Smooth muscle cell (in vitro differentiated cells): ENCODE data around the gene RPP14. TPM values are rescaled to one million over a fixed set of nuclear protein-coding genes. Genes with fewer than 3 reads are reported as not detected.

ENCODE experiments used
- DNase-seq: peaks from one replicate; lab custom pipeline; 2025; ENCODE audit not compliant: unreplicated experiment; lab: John Stamatoyannopoulos, UW
- H2AFZ ChIP-seq: fragments of 200-600 bp; sonication (generic); 2 replicates; pipeline ENCODE4 v1.6.0; 2016; ENCODE audit warnings: antibody characterized with exemption, low read depth, mild to moderate bottlenecking
- H3F3A ChIP-seq: fragments of 200-600 bp; sonication (generic); 2 replicates; pipeline ENCODE4 v1.6.0; 2017; ENCODE audit warnings: antibody characterized with exemption, low read depth
- H3K27ac ChIP-seq: fragments of 200-600 bp; sonication (generic); 2 replicates; pipeline ENCODE4 v1.5.1; 2016; ENCODE audit warnings: low read depth, mild to moderate bottlenecking
- H3K27me3 ChIP-seq: fragments of 200-600 bp; sonication (generic); 2 replicates; pipeline ENCODE4 v1.6.1; 2016; ENCODE audit warnings: low read depth, mild to moderate bottlenecking
- H3K36me3 ChIP-seq: fragments of 200-600 bp; sonication (generic); 2 replicates; pipeline ENCODE4 v1.5.1; 2016; ENCODE audit warnings: low read depth
- H3K4me1 ChIP-seq: fragments of 200-600 bp; sonication (generic); 2 replicates; pipeline ENCODE4 v1.5.1; 2016; ENCODE audit warnings: low read depth
- H3K4me2 ChIP-seq: fragments of 200-600 bp; sonication (generic); 2 replicates; pipeline ENCODE4 v1.6.0; 2016; ENCODE audit warnings: mild to moderate bottlenecking
- H3K4me3 ChIP-seq: fragments of 200-600 bp; sonication (generic); 2 replicates; pipeline ENCODE4 v1.5.1; 2016; ENCODE audit warnings: mild to moderate bottlenecking
- H3K79me2 ChIP-seq: fragments of 200-600 bp; sonication (generic); 2 replicates; pipeline ENCODE4 v1.6.0; 2016; ENCODE audit warnings: low read depth, mild to moderate bottlenecking
- H3K9ac ChIP-seq: fragments of 200-600 bp; sonication (generic); 2 replicates; pipeline ENCODE4 v1.6.0; 2016; ENCODE audit warnings: low read depth
- H3K9me3 ChIP-seq: fragments of 200-600 bp; sonication (generic); replicated peaks from 2 replicates; pipeline ENCODE4 v1.5.1; 2016; ENCODE audit warnings: low read depth
- H4K20me1 ChIP-seq: fragments of 200-600 bp; sonication (generic); 2 replicates; pipeline ENCODE4 v1.6.0; 2016; ENCODE audit warnings: low read depth
- WGBS: methylation state at CpG from one replicate; pipeline ENCODE4 v1.1.7; 2016; ENCODE audit warnings: low lambda C conversion rate; 5-methylcytosine and 5-hydroxymethylcytosine counted together
- polyA plus RNA-seq: library from polyadenylated mRNA; unstranded; fragments of >200 nt; fragmentation: Nextera tagmentation; extraction: Ambion mirVana; gene quantifications from 2 replicates; pipeline ENCODE4 v1.2.1, GENCODE V29; 2016
- total RNA-seq: library from RNA; depleted of rRNA; stranded (reverse); fragments of >200 nt; gene quantifications from 2 replicates; pipeline ENCODE4 v1.2.3, GENCODE V29; 2014
- TF ChIP-seq, protein P1 (sequence below): fragments of 200-600 bp; sonication (generic); IDR thresholded peaks from 2 replicates; pipeline ENCODE4 v1.5.1; 2017; ENCODE audit warnings: borderline replicate concordance, mild to moderate bottlenecking, antibody characterized with exemption; ENCODE audit not compliant: insufficient read depth, poor library complexity, severe bottlenecking

RPP14 gene
- total and polyA plus RNA-seq, 2 experiments from 2014 or later: 9.8 to 10.4 TPM

GRCh38 chr3:58325525-58325992 lies 19.5 kb downstream of the RPP14 start:
- no peak overlapping the region for H3K27ac ChIP-seq
- H2AFZ ChIP-seq: no peak overlapping the region
- 73% methylated on average over 2 of the region's 2 CpGs for WGBS
- H3K9ac ChIP-seq: no peak overlapping the region
- DNase-seq: no peak
- H3K4me1 ChIP-seq: peaks cover 6% of the 10 kb centered on the region
- peaks cover 7% of the 10 kb centered on the region for H4K20me1 ChIP-seq
- no peaks in the 10 kb centered on the region for H3K36me3 ChIP-seq
- TF ChIP-seq, protein P1, sequence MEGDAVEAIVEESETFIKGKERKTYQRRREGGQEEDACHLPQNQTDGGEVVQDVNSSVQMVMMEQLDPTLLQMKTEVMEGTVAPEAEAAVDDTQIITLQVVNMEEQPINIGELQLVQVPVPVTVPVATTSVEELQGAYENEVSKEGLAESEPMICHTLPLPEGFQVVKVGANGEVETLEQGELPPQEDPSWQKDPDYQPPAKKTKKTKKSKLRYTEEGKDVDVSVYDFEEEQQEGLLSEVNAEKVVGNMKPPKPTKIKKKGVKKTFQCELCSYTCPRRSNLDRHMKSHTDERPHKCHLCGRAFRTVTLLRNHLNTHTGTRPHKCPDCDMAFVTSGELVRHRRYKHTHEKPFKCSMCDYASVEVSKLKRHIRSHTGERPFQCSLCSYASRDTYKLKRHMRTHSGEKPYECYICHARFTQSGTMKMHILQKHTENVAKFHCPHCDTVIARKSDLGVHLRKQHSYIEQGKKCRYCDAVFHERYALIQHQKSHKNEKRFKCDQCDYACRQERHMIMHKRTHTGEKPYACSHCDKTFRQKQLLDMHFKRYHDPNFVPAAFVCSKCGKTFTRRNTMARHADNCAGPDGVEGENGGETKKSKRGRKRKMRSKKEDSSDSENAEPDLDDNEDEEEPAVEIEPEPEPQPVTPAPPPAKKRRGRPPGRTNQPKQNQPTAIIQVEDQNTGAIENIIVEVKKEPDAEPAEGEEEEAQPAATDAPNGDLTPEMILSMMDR: no peak
- H3K9me3 ChIP-seq: no peaks in the 10 kb centered on the region
- no peaks in the 10 kb centered on the region for H3F3A ChIP-seq
- H3K79me2 ChIP-seq: no peaks in the 10 kb centered on the region
- no peak overlapping the region for H3K4me3 ChIP-seq
- H3K4me2 ChIP-seq: peak overlapping the region; percentile 61
- no peaks in the 10 kb centered on the region for H3K27me3 ChIP-seq

- H3K4me2 ChIP-seq: no peak overlapping the region
- H4K20me1 ChIP-seq: peaks cover 1% of the 10 kb centered on the region
- WGBS: 93% methylated on average over 8 of the region's 8 CpGs
- no peak overlapping the region for H2AFZ ChIP-seq
- no peaks in the 10 kb centered on the region for H3F3A ChIP-seq
- no peak overlapping the region for H3K9ac ChIP-seq
- no peaks in the 10 kb centered on the region for H3K79me2 ChIP-seq
- no peaks in the 10 kb centered on the region for H3K9me3 ChIP-seq
- H3K36me3 ChIP-seq: no peaks in the 10 kb centered on the region
- no peak overlapping the region for H3K27ac ChIP-seq
- TF ChIP-seq, protein P1: no peak
- no peak for DNase-seq
- H3K4me3 ChIP-seq: no peak overlapping the region
- H3K27me3 ChIP-seq: no peaks in the 10 kb centered on the region
- peaks cover 6% of the 10 kb centered on the region for H3K4me1 ChIP-seq
Measured at GRCh38 chr3:58326267-58326900, 20.3 kb downstream of the RPP14 start.

DNA sequence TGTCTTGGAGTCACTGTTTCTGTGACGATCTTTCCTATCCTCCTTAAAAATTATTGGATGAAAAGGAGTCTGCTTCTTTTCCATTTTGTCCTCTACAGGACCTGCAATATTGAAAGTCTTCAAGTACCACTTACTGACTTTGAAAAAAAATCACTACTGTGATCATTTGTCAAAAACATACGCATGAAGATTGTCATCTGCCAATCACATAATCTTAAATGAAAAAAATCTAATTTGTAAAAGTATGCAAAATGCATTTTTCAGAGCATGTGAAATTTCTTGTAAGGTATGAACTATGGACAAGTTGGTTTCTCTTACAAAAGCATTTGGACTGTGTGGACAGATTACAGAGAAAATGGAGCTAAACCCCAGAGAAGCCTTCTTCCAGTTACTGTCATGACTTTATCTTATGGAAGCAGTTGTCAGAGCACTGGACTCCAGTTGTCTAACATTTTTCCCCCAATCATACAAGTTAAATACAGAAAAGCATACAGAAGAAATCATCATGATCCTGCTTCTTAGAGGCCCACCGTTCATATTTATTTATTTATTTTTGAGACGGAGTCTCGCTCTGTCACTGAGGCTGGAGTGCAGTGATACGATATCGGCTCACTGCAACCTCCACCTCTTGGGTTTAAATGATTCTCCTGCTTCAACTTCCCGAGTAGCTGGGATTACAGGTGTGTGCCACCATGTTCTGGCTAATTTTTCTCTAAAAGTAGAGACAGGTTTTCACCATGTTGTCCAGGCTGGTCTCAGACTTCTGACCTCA lies 23.3 kb downstream of the RPP14 start:
- H4K20me1 ChIP-seq: no peaks in the 10 kb centered on the region
- no peaks in the 10 kb centered on the region for H3K36me3 ChIP-seq
- no peak overlapping the region for H3K4me3 ChIP-seq
- WGBS: 92% methylated on average over 8 of the region's 8 CpGs
- H3K27ac ChIP-seq: no peak overlapping the region
- DNase-seq: no peak
- H3K4me1 ChIP-seq: peaks cover 18% of the 10 kb centered on the region
- no peaks in the 10 kb centered on the region for H3F3A ChIP-seq
- H3K27me3 ChIP-seq: no peaks in the 10 kb centered on the region
- H2AFZ ChIP-seq: no peak overlapping the region
- peaks cover 12% of the 10 kb centered on the region for H3K79me2 ChIP-seq
- TF ChIP-seq, protein P1: no peak
- no peak overlapping the region for H3K9ac ChIP-seq
- H3K4me2 ChIP-seq: no peak overlapping the region
- H3K9me3 ChIP-seq: no peaks in the 10 kb centered on the region
